HG03135 (cell line): Measurements from ENCODE around the gene SMAD3.

ENCODE experiments used
- ATAC-seq: cut with Tn5 transposase; IDR thresholded peaks from one replicate; pipeline ENCODE4 v1.9.1; 2021; ENCODE audit warnings: mild to moderate bottlenecking, moderate library complexity; ENCODE audit not compliant: unreplicated experiment

The SMAD3 gene

GRCh38 chr15:67035886-67036285, 29.5 kb upstream of the SMAD3 start:
- ATAC-seq = no peak

GRCh38 chr15:67036775-67037555, 28.4 kb upstream of the SMAD3 start:
- ATAC-seq = no peak

GRCh38 chr15:67037694-67038093, 27.7 kb upstream of the SMAD3 start:
- no peak for ATAC-seq

GRCh38 chr15:67038736-67039135, 26.7 kb upstream of the SMAD3 start:
- no peak for ATAC-seq

- no peak for ATAC-seq
Measured at GRCh38 chr15:67039384-67040075, 25.9 kb upstream of the SMAD3 start.

- no peak for ATAC-seq
Measured at GRCh38 chr15:67040277-67040676, 25.1 kb upstream of the SMAD3 start.

- no peak for ATAC-seq
Measured at GRCh38 chr15:67042551-67043142, 22.8 kb upstream of the SMAD3 start.

GRCh38 chr15:67043939-67044771, 21.2 kb upstream of the SMAD3 start:
- no peak for ATAC-seq

- no peak for ATAC-seq
Measured at GRCh38 chr15:67047149-67047661, 18.2 kb upstream of the SMAD3 start.

GRCh38 chr15:67048281-67049279, 16.8 kb upstream of the SMAD3 start:
- no peak for ATAC-seq

GRCh38 chr15:67049351-67050044, 15.9 kb upstream of the SMAD3 start:
- ATAC-seq = no peak

GRCh38 chr15:67050062-67050461, 15.3 kb upstream of the SMAD3 start:
- no peak for ATAC-seq

- no peak for ATAC-seq
Measured at GRCh38 chr15:67050522-67051087, 14.8 kb upstream of the SMAD3 start.

GRCh38 chr15:67051088-67052045, 14.0 kb upstream of the SMAD3 start:
- ATAC-seq = no peak

- ATAC-seq = no peak
Measured at GRCh38 chr15:67054676-67055075, 10.7 kb upstream of the SMAD3 start.

- ATAC-seq = no peak
Measured at GRCh38 chr15:67059127-67059553, 6.3 kb upstream of the SMAD3 start.

- ATAC-seq = no peak
Measured at GRCh38 chr15:67061811-67062368, 3.5 kb upstream of the SMAD3 start.
